ENCODE results near the gene FGGY.

Gene FGGY

GRCh38 chr1:59509341-59509875 lies 212.5 kb downstream of the FGGY start:
- Histone ChIP-seq H3K9me3 (ENCODE audit: low read depth, low read length) (no peaks in the 10 kb centered on the region), H3K9ac (ENCODE audit: insufficient read length) (no peak overlapping the region), H3K36me3 (ENCODE audit: insufficient read depth, low read length) (no peaks in the 10 kb centered on the region), H3K27ac (no peak overlapping the region), H3K4me3 (no peak overlapping the region)
- no peak for TF ChIP-seq POLR2AphosphoS5 (IDR thresholded peaks at IDR 0.05; ENCODE audit: borderline replicate concordance, low read depth, low read length)
- TF ChIP-seq EZH2 (IDR thresholded peaks at IDR 0.05): no peak
- no peak for DNase-seq (ENCODE audit: low read depth, low spot score)

GRCh38 chr1:59510249-59510648 lies 213.4 kb downstream of the FGGY start:
- Histone ChIP-seq H3K4me3 (no peak overlapping the region), H3K9me3 (ENCODE audit: low read depth, low read length) (no peaks in the 10 kb centered on the region), H3K36me3 (ENCODE audit: insufficient read depth, low read length) (no peaks in the 10 kb centered on the region), H3K27ac (no peak overlapping the region), H3K9ac (ENCODE audit: insufficient read length) (no peak overlapping the region)
- no peak for DNase-seq (ENCODE audit: low read depth, low spot score)
- TF ChIP-seq POLR2AphosphoS5 (IDR thresholded peaks at IDR 0.05; ENCODE audit: borderline replicate concordance, low read depth, low read length) (no peak), EZH2 (IDR thresholded peaks at IDR 0.05) (no peak), FOXP2 (optimal IDR thresholded peaks at IDR 0.05; ENCODE audit: control extremely low read depth, extremely low read length, insufficient read depth) (no peak)

GRCh38 chr1:59511476-59512465 lies 214.9 kb downstream of the FGGY start:
- Histone ChIP-seq H3K36me3 (ENCODE audit: insufficient read depth, low read length) (no peaks in the 10 kb centered on the region), H3K9me3 (ENCODE audit: low read depth, low read length) (no peaks in the 10 kb centered on the region), H3K9ac (ENCODE audit: insufficient read length) (no peak overlapping the region), H3K27ac (no peak overlapping the region), H3K4me3 (no peak overlapping the region)
- no peak for DNase-seq (ENCODE audit: low read depth, low spot score)
- TF ChIP-seq EZH2 (IDR thresholded peaks at IDR 0.05) (no peak), FOXP2 (optimal IDR thresholded peaks at IDR 0.05; ENCODE audit: control extremely low read depth, extremely low read length, insufficient read depth) (no peak), POLR2AphosphoS5 (IDR thresholded peaks at IDR 0.05; ENCODE audit: borderline replicate concordance, low read depth, low read length) (no peak)

- Histone ChIP-seq H3K36me3 (ENCODE audit: insufficient read depth, low read length) (no peaks in the 10 kb centered on the region), H3K4me3 (no peak overlapping the region), H3K9me3 (ENCODE audit: low read depth, low read length) (no peaks in the 10 kb centered on the region), H3K9ac (ENCODE audit: insufficient read length) (no peak overlapping the region), H3K27ac (no peak overlapping the region)
- no peak for DNase-seq (ENCODE audit: low read depth, low spot score)
- TF ChIP-seq EZH2 (IDR thresholded peaks at IDR 0.05) (no peak), POLR2AphosphoS5 (IDR thresholded peaks at IDR 0.05; ENCODE audit: borderline replicate concordance, low read depth, low read length) (no peak), FOXP2 (optimal IDR thresholded peaks at IDR 0.05; ENCODE audit: control extremely low read depth, extremely low read length, insufficient read depth) (no peak)
Observed at GRCh38 chr1:59512702-59513101, 215.8 kb downstream of the FGGY start.

- Histone ChIP-seq H3K9ac (ENCODE audit: insufficient read length) (no peak overlapping the region), H3K36me3 (ENCODE audit: insufficient read depth, low read length) (no peaks in the 10 kb centered on the region), H3K9me3 (ENCODE audit: low read depth, low read length) (no peaks in the 10 kb centered on the region), H3K4me3 (no peak overlapping the region), H3K27ac (no peak overlapping the region)
- no peak for TF ChIP-seq EZH2 (IDR thresholded peaks at IDR 0.05)
- TF ChIP-seq POLR2AphosphoS5 (IDR thresholded peaks at IDR 0.05; ENCODE audit: borderline replicate concordance, low read depth, low read length): no peak
- TF ChIP-seq FOXP2 (optimal IDR thresholded peaks at IDR 0.05; ENCODE audit: control extremely low read depth, extremely low read length, insufficient read depth): no peak
- DNase-seq (ENCODE audit: low read depth, low spot score): no peak
Observed at GRCh38 chr1:59514061-59514909, 217.4 kb downstream of the FGGY start.

- Histone ChIP-seq H3K9me3 (ENCODE audit: low read depth, low read length) (no peaks in the 10 kb centered on the region), H3K27ac (no peak overlapping the region), H3K4me3 (no peak overlapping the region), H3K9ac (ENCODE audit: insufficient read length) (no peak overlapping the region), H3K36me3 (ENCODE audit: insufficient read depth, low read length) (no peaks in the 10 kb centered on the region)
- DNase-seq (ENCODE audit: low read depth, low spot score): no peak
- TF ChIP-seq POLR2AphosphoS5 (IDR thresholded peaks at IDR 0.05; ENCODE audit: borderline replicate concordance, low read depth, low read length): no peak
- TF ChIP-seq EZH2 (IDR thresholded peaks at IDR 0.05): no peak
- no peak for TF ChIP-seq FOXP2 (optimal IDR thresholded peaks at IDR 0.05; ENCODE audit: control extremely low read depth, extremely low read length, insufficient read depth)
Observed at GRCh38 chr1:59516881-59517280, 220.0 kb downstream of the FGGY start.

- no peaks in the 10 kb centered on the region for H3K9me3 ChIP-seq (ENCODE audit: low read depth, low read length)
- no peak overlapping the region for H3K4me3 ChIP-seq
- no peak overlapping the region for H3K27ac ChIP-seq
- no peak overlapping the region for H3K9ac ChIP-seq (ENCODE audit: insufficient read length)
- TF ChIP-seq POLR2AphosphoS5 (IDR thresholded peaks at IDR 0.05; ENCODE audit: borderline replicate concordance, low read depth, low read length): no peak
- no peak for TF ChIP-seq EZH2 (IDR thresholded peaks at IDR 0.05)
- no peak for TF ChIP-seq FOXP2 (optimal IDR thresholded peaks at IDR 0.05; ENCODE audit: control extremely low read depth, extremely low read length, insufficient read depth)
- DNase-seq (ENCODE audit: low read depth, low spot score): no peak
- no peaks in the 10 kb centered on the region for H3K36me3 ChIP-seq (ENCODE audit: insufficient read depth, low read length)
Observed at GRCh38 chr1:59520194-59520593, 223.3 kb downstream of the FGGY start.

GRCh38 chr1:59520827-59521418 lies 224.0 kb downstream of the FGGY start:
- H3K36me3 ChIP-seq (ENCODE audit: insufficient read depth, low read length): no peaks in the 10 kb centered on the region
- no peaks in the 10 kb centered on the region for H3K9me3 ChIP-seq (ENCODE audit: low read depth, low read length)
- no peak overlapping the region for H3K27ac ChIP-seq
- no peak overlapping the region for H3K9ac ChIP-seq (ENCODE audit: insufficient read length)
- TF ChIP-seq POLR2AphosphoS5 (IDR thresholded peaks at IDR 0.05; ENCODE audit: borderline replicate concordance, low read depth, low read length) (no peak), FOXP2 (optimal IDR thresholded peaks at IDR 0.05; ENCODE audit: control extremely low read depth, extremely low read length, insufficient read depth) (no peak), EZH2 (IDR thresholded peaks at IDR 0.05) (no peak)
- no peak for DNase-seq (ENCODE audit: low read depth, low spot score)
- H3K4me3 ChIP-seq: no peak overlapping the region
